NCI-H748 treated with DMSO at 0.1 percent for 48 hours (cell line): ENCODE results near the gene LYSMD1.
A peak's percentile ranks its signal among the peaks of the same experiment; 100 is the strongest.

ENCODE experiments used
- DNase-seq: peaks from one replicate; lab custom pipeline; 2025; lab: John Stamatoyannopoulos, UW

The LYSMD1 gene

GRCh38 chr1:151137789-151138188 is 27.9 kb downstream of the LYSMD1 start:
- no peak for DNase-seq

GRCh38 chr1:151135433-151136385 is 30.0 kb downstream of the LYSMD1 start:
- no peak for DNase-seq

- no peak for DNase-seq
Measured at GRCh38 chr1:151134991-151135390, 30.7 kb downstream of the LYSMD1 start.

GRCh38 chr1:151134396-151134795 is 31.3 kb downstream of the LYSMD1 start:
- DNase-seq, result no peak

GRCh38 chr1:151133018-151133806 is 32.5 kb downstream of the LYSMD1 start:
- no peak for DNase-seq

GRCh38 chr1:151132335-151133017 is 33.2 kb downstream of the LYSMD1 start:
- no peak for DNase-seq

GRCh38 chr1:151131701-151132334 is 33.9 kb downstream of the LYSMD1 start:
- DNase-seq, result no peak

GRCh38 chr1:151130987-151131586 is 34.6 kb downstream of the LYSMD1 start:
- DNase-seq, result peak; percentile 65

- no peak for DNase-seq
Measured at GRCh38 chr1:151128800-151129199, 36.9 kb downstream of the LYSMD1 start.

- DNase-seq, result no peak
Measured at GRCh38 chr1:151124763-151125403, 40.8 kb downstream of the LYSMD1 start.

GRCh38 chr1:151113877-151114276 is 51.8 kb downstream of the LYSMD1 start:
- no peak for DNase-seq
